K562 (cell line): ENCODE measurements around the gene C1QTNF12. TPM values are rescaled to one million over a fixed set of nuclear protein-coding genes. Genes with fewer than 3 reads are reported as not detected.
A peak's percentile ranks its signal among the peaks of the same experiment; 100 is the strongest.

Source experiments
- ATAC-seq: fragments of 200-7000 bp; cut with Tn5 transposase; 3 replicates; pipeline ENCODE4 v1.9.1; 2020; ENCODE audit warnings: moderate library complexity
- BruUV-seq: library from RNA; stranded (reverse); fragments of 400-500 nt; replicated peaks from 2 replicates; lab custom pipeline; 2021; lab: Mats Ljungman, UMichigan
- CTCF ChIA-PET: fragments of 300-600 bp; formaldehyde crosslinking; extraction: SDS; loops from one replicate; lab custom pipeline; 2021; ENCODE audit warnings: low intra/inter-chr PET ratio; lab: Yijun Ruan, JAX
- POLR2A ChIA-PET: fragments of 300-600, 350-650 bp; sonication (Branson Sonifier 250); formaldehyde crosslinking; extraction: SDS; loops from one replicate; lab custom pipeline; 2021; ENCODE audit warnings: antibody characterized with exemption, inconsistent platforms; lab: Yijun Ruan, JAX
- DNase-seq, 4 experiments: peaks; one replicate each; pipeline versions ENCODE4 v3.0.0 to v3.0.0-alpha.2; 2011 to 2018; ENCODE audit warnings: low spot score in 3 of 4, mixed read lengths in 3 of 4; ENCODE audit errors: extremely low read depth in 1 of 4
- FAIRE-seq: peaks from 2 replicates; lab custom pipeline; 2011; peaks lifted over from hg19 to GRCh38; lab: Jason Lieb, UNC
- H2AFZ ChIP-seq: 2 replicates; pipeline ENCODE4 v1.6.0; 2011; ENCODE audit warnings: low read depth, low read length, control low read depth, inconsistent platforms
- H3K27ac ChIP-seq: fragments of 200-600 bp; 3 replicates; pipeline ENCODE4 v1.8.0; 2011; ENCODE audit warnings: low read depth, mild to moderate bottlenecking, control low read depth, inconsistent platforms, low read length, moderate library complexity, mixed read lengths; ENCODE audit errors: extremely low read depth
- H3K27me3 ChIP-seq, 2 experiments: fragments of 300-600 bp in 1 of 2; 2 replicates in 1 of 2; 3 replicates in 1 of 2; pipeline versions ENCODE4 v1.6.0 to v1.8.0; 2011; ENCODE audit warnings: inconsistent platforms in 2 of 2, low read length in 2 of 2, mild to moderate bottlenecking in 1 of 2, mixed read lengths in 1 of 2, moderate library complexity in 1 of 2; ENCODE audit not compliant: control insufficient read depth in 2 of 2, insufficient read depth in 2 of 2
- H3K36me3 ChIP-seq: fragments of 300-600 bp; 3 replicates; pipeline ENCODE4 v1.8.0; 2011; ENCODE audit warnings: mild to moderate bottlenecking, low read length, inconsistent platforms; ENCODE audit not compliant: control insufficient read depth, insufficient read depth
- H3K4me1 ChIP-seq, 2 experiments: fragments of 200-600 bp in 1 of 2; replicated peaks in 1 of 2; 2 replicates in 1 of 2; 3 replicates in 1 of 2; pipeline versions ENCODE4 v1.5.1 to v1.8.0; 2011; ENCODE audit warnings: inconsistent platforms in 2 of 2, low read length in 2 of 2, mild to moderate bottlenecking in 1 of 2, mixed read lengths in 1 of 2, moderate library complexity in 1 of 2; ENCODE audit not compliant: control insufficient read depth in 2 of 2, insufficient read depth in 2 of 2
- H3K4me2 ChIP-seq: 2 replicates; pipeline ENCODE4 v1.6.1; 2011; ENCODE audit warnings: low read length, control low read depth, inconsistent platforms, mixed read lengths; ENCODE audit not compliant: insufficient read depth
- H3K4me3 ChIP-seq: fragments of 200-600 bp; sonication (generic), shearing (Covaris generic); 2 replicates; pipeline ENCODE4 v1.5.1; 2016; ENCODE audit warnings: control low read depth, inconsistent platforms
- H3K79me2 ChIP-seq: fragments of 200-600 bp; 3 replicates; pipeline ENCODE4 v1.8.0; 2011; ENCODE audit warnings: low read length, inconsistent platforms; ENCODE audit not compliant: control insufficient read depth, insufficient read depth
- H3K9ac ChIP-seq, 2 experiments: 2 replicates each; pipeline versions ENCODE4 v1.6.0 to v1.6.1; 2011; ENCODE audit warnings: low read depth in 2 of 2, low read length in 2 of 2, control low read depth in 1 of 2, inconsistent platforms in 1 of 2, mild to moderate bottlenecking in 1 of 2, mixed read lengths in 1 of 2; ENCODE audit not compliant: insufficient read depth in 1 of 2
- H3K9me1 ChIP-seq: one replicate; pipeline ENCODE4 v1.6.0; 2011; ENCODE audit warnings: inconsistent platforms, mild to moderate bottlenecking, low read length, moderate library complexity; ENCODE audit not compliant: control insufficient read depth, insufficient read depth
- H3K9me3 ChIP-seq: replicated peaks from 2 replicates; pipeline ENCODE4 v1.5.1; 2011; ENCODE audit warnings: low read depth, low read length, inconsistent platforms; ENCODE audit not compliant: control insufficient read depth, insufficient read depth
- H4K20me1 ChIP-seq: replicated peaks from 2 replicates; pipeline ENCODE4 v1.6.1; 2011; ENCODE audit warnings: low read length, inconsistent platforms, mixed read lengths; ENCODE audit not compliant: control insufficient read depth, insufficient read depth
- E2F6 ChIP-seq, 2 experiments: IDR thresholded peaks; 2 replicates each; pipeline ENCODE4 v1.6.1; 2011; ENCODE audit warnings: borderline replicate concordance in 1 of 2, control low read depth in 1 of 2, low read depth in 1 of 2, low read length in 1 of 2, mild to moderate bottlenecking in 1 of 2, mixed read lengths in 1 of 2, moderate library complexity in 1 of 2; ENCODE audit not compliant: insufficient read depth in 1 of 2, insufficient read length in 1 of 2, poor library complexity in 1 of 2, severe bottlenecking in 1 of 2; ENCODE audit errors: extremely low read depth in 1 of 2
- OTX1 ChIP-seq: fragments of 450-650 bp; formaldehyde crosslinking; IDR thresholded peaks from 2 replicates; pipeline ENCODE4 v1.4.0; 2022; ENCODE audit warnings: mild to moderate bottlenecking
- PKNOX1 ChIP-seq: fragments of 450-650 bp; IDR thresholded peaks from 2 replicates; pipeline ENCODE4 v1.6.1; 2016
- RBM14 ChIP-seq: fragments of 200-400 bp; formaldehyde crosslinking; IDR thresholded peaks from 2 replicates; pipeline ENCODE4 v1.6.1; 2018; ENCODE audit warnings: low read depth, mild to moderate bottlenecking, low read length, moderate library complexity, borderline replicate concordance; ENCODE audit not compliant: insufficient read depth
- RUNX1 ChIP-seq: sonication (generic); IDR thresholded peaks from 2 replicates; pipeline ENCODE4 v1.6.1; 2016; ENCODE audit warnings: antibody characterized with exemption, low read depth
- THRAP3 ChIP-seq: fragments of 450-650 bp; IDR thresholded peaks from 2 replicates; pipeline ENCODE4 v1.6.1; 2016; ENCODE audit warnings: mild to moderate bottlenecking, inconsistent platforms, borderline replicate concordance
- U2AF2 ChIP-seq: fragments of 200-400 bp; formaldehyde crosslinking; optimal IDR thresholded peaks from 2 replicates; pipeline ENCODE3; 2017; ENCODE audit warnings: low read depth, mild to moderate bottlenecking, low read length
- ZC3H8 ChIP-seq: fragments of 450-650 bp; IDR thresholded peaks from 2 replicates; pipeline ENCODE4 v1.6.1; 2017
- ZNF76 ChIP-seq: fragments of 250-450 bp; sonication (Bioruptor Pico); IDR thresholded peaks from 2 replicates; pipeline ENCODE4 v1.4.0; 2020; ENCODE audit warnings: mild to moderate bottlenecking, moderate library complexity, borderline replicate concordance
- ZNF830 ChIP-seq: fragments of 250-450 bp; sonication (Bioruptor Pico); IDR thresholded peaks from 2 replicates; pipeline ENCODE4 v1.5.0; 2021; ENCODE audit warnings: mild to moderate bottlenecking
- WGBS: fragments of 100-300 bp; shearing (Covaris generic); methylation state at CpG from one replicate; pipeline ENCODE4 v1.1.6; 2016; ENCODE audit warnings: low coverage, mixed read lengths; ENCODE audit not compliant: insufficient coverage; ENCODE audit errors: missing lambda C conversion rate; 5-methylcytosine and 5-hydroxymethylcytosine counted together
- in situ Hi-C: fragments of 300-500 bp; cut with MboI; formaldehyde crosslinking; loops from 4 replicates; pipeline ENCODE4 v1.15.0; 2018; ENCODE audit warnings: inconsistent platforms, mixed read lengths
- intact Hi-C: fragments of 100-400 bp; cut with micrococcal nuclease; formaldehyde crosslinking; loops from 2 replicates; pipeline ENCODE4 v1.14.2; 2022
- polyA plus RNA-seq, 8 experiments: library from polyadenylated mRNA; depleted of rRNA in 4 of 8; stranded (reverse) in 5 of 8; unstranded in 3 of 8; fragments of >200 nt; fragmentation: Nextera tagmentation in 2 of 8; fragmentation: Illumina TruSeq in 1 of 8; extraction: Ambion mirVana in 2 of 8; extraction: Trizol in 1 of 8; gene quantifications; 2 replicates each; pipeline versions ENCODE4 v1.2.1 to v1.2.3, GENCODE V29; 2011 to 2014; ENCODE audit warnings: inconsistent platforms in 1 of 8, missing spikeins in 1 of 8
- total RNA-seq, 7 experiments: library from RNA; depleted of rRNA in 6 of 7; stranded (reverse); fragments of >200 nt in 6 of 7; fragmentation: Illumina TruSeq in 2 of 7; extraction: Trizol in 2 of 7; gene quantifications; 2 replicates each; pipeline versions ENCODE4 v1.2.1 to v1.2.3, GENCODE V29; 2011 to 2021; ENCODE audit warnings: low replicate concordance in 1 of 7
- TF ChIP-seq, protein P1 (sequence below): IDR thresholded peaks from 3 replicates; pipeline ENCODE4 v1.6.1; 2011; ENCODE audit warnings: borderline replicate concordance, mild to moderate bottlenecking; ENCODE audit not compliant: insufficient read length, insufficient read depth

C1QTNF12 gene
- total and polyA plus RNA-seq, 9 of the 15 experiments (the other 6 are each of a cell fraction or from before 2014, with no cell fraction given): 0.11 to 4.3 (median 0.93) TPM; not detected in 3

GRCh38 chr1:1280782-1281481 is 34.4 kb upstream of the C1QTNF12 start (continued):
- no peak for TF ChIP-seq ZNF76 (CRISPR knock-in tag)
- TF ChIP-seq PKNOX1: no peak
- no peak for TF ChIP-seq OTX1 (CRISPR knock-in tag)
- no peak for TF ChIP-seq THRAP3
- TF ChIP-seq, protein P1, sequence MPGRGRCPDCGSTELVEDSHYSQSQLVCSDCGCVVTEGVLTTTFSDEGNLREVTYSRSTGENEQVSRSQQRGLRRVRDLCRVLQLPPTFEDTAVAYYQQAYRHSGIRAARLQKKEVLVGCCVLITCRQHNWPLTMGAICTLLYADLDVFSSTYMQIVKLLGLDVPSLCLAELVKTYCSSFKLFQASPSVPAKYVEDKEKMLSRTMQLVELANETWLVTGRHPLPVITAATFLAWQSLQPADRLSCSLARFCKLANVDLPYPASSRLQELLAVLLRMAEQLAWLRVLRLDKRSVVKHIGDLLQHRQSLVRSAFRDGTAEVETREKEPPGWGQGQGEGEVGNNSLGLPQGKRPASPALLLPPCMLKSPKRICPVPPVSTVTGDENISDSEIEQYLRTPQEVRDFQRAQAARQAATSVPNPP: no peak

- Histone ChIP-seq H3K4me1 (peaks cover 0 to 41% of the 10 kb centered on the region in 2 experiments; a peak in 3 of 5 replicates), H3K27me3 (no peaks in the 10 kb centered on the region; a peak in 1 of 5 replicates), H3K36me3 (no peaks in the 10 kb centered on the region), H4K20me1 (no peaks in the 10 kb centered on the region), H3K9me1 (no peaks in the 10 kb centered on the region), H3K9ac (peak overlapping the region in 1 of 2 experiments; percentile 54; a peak in 1 of 4 replicates), H3K4me2 (no peak overlapping the region), H3K9me3 (no peaks in the 10 kb centered on the region), H2AFZ (no peak overlapping the region), H3K79me2 (peaks cover 7% of the 10 kb centered on the region; the same call in 2 of the 3 replicates), H3K27ac (no peak overlapping the region), H3K4me3 (no peak overlapping the region)
- DNase-seq: no peak
- intact Hi-C loops (no loop called here), in situ Hi-C loops (no loop called here)
- ATAC-seq: no peak
- ChIA-PET CTCF (no interaction called here), POLR2A (no interaction called here)
- BruUV-seq: no TSS peak
- no peak for FAIRE-seq
- WGBS: 75% methylated on average over 16 of the region's 17 CpGs
- TF ChIP-seq RUNX1: no peak
- TF ChIP-seq RBM14: no peak
- no peak for TF ChIP-seq ZNF830 (CRISPR knock-in tag)
- TF ChIP-seq ZC3H8: no peak
- no peak for TF ChIP-seq E2F6 (IDR thresholded peaks at IDR 0.05; ENCODE audit: borderline replicate concordance in 1 of 2, extremely low read depth in 1 of 2, insufficient read depth in 1 of 2, insufficient read length in 1 of 2, low read depth in 1 of 2, low read length in 1 of 2, poor library complexity in 1 of 2, severe bottlenecking in 1 of 2)
- TF ChIP-seq U2AF2: no peak
Observed at GRCh38 chr1:1279028-1279427, 32.5 kb upstream of the C1QTNF12 start.
